ENCODE data around the gene SLC8A1.

DNA sequence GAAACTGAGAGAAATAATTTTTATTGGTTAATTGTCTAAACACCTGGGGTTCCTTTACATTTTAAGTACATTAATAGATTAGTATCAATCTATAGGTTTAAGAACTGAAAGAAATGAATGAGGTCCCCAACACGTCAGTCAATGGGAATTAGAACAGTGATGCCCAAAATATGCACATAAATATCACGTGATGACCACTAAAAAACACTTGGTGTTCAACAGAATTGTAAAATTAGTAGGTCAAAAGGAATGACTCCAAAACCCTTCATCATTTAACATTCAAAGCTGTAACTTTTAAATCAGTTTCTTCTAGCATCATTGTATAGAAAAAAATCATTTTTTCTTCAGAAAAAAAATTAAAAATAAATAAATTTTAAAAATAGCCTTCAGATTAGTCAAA lies 140.9 kb downstream of the SLC8A1 start:
- TF ChIP-seq, protein P1, sequence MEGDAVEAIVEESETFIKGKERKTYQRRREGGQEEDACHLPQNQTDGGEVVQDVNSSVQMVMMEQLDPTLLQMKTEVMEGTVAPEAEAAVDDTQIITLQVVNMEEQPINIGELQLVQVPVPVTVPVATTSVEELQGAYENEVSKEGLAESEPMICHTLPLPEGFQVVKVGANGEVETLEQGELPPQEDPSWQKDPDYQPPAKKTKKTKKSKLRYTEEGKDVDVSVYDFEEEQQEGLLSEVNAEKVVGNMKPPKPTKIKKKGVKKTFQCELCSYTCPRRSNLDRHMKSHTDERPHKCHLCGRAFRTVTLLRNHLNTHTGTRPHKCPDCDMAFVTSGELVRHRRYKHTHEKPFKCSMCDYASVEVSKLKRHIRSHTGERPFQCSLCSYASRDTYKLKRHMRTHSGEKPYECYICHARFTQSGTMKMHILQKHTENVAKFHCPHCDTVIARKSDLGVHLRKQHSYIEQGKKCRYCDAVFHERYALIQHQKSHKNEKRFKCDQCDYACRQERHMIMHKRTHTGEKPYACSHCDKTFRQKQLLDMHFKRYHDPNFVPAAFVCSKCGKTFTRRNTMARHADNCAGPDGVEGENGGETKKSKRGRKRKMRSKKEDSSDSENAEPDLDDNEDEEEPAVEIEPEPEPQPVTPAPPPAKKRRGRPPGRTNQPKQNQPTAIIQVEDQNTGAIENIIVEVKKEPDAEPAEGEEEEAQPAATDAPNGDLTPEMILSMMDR (IDR thresholded peaks at IDR 0.05): no peak
- no peak for TF ChIP-seq POLR2A (IDR thresholded peaks at IDR 0.05)
